ENCODE measurements around the gene VEGFA.

Gene VEGFA

DNA sequence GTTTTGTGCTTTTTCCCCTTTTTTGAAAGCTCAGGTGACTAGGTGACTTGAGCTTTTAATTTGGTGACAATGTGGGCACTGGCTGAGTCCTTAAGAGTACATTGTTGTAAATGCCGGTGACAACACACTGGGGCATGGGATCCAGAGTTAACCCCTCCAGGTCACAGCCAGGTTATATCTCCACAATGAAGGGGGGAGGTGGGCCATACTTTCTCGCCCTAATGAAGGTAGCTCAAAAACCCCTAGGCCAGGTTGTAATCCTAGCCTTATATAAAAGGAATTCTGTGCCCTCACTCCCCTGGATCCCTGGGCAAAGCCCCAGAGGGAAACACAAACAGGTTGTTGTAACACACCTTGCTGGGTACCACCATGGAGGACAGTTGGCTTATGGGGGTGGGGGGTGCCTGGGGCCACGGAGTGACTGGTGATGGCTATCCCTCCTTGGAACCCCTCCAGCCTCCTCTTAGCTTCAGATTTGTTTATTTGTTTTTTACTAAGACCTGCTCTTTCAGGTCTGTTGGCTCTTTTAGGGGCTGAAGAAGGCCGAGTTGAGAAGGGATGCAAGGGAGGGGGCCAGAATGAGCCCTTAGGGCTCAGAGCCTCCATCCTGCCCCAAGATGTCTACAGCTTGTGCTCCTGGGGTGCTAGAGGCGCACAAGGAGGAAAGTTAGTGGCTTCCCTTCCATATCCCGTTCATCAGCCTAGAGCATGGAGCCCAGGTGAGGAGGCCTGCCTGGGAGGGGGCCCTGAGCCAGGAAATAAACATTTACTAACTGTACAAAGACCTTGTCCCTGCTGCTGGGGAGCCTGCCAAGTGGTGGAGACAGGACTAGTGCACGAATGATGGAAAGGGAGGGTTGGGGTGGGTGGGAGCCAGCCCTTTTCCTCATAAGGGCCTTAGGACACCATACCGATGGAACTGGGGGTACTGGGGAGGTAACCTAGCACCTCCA lies 2.2 kb upstream of the VEGFA start:
- Histone ChIP-seq H3K79me2 (ENCODE audit: control insufficient read depth, insufficient read depth, low read length, unreplicated experiment) (peaks cover 28% of the 10 kb centered on the region), H3K27ac (ENCODE audit: low read depth, low read length) (peak overlapping the region; percentile 84), H3K36me3 (ENCODE audit: insufficient read depth, low read length) (peaks cover 8% of the 10 kb centered on the region; the same call in 1 of the 2 replicates), H3K27me3 (ENCODE audit: insufficient read depth, low read length) (no peaks in the 10 kb centered on the region), H2AFZ (ENCODE audit: low read length, unreplicated experiment) (no peak overlapping the region), H3K4me1 (ENCODE audit: control insufficient read depth, insufficient read depth, low read length, unreplicated experiment) (peaks cover 15% of the 10 kb centered on the region), H3K4me3 (ENCODE audit: low read depth, low read length) (no peak overlapping the region)

DNA sequence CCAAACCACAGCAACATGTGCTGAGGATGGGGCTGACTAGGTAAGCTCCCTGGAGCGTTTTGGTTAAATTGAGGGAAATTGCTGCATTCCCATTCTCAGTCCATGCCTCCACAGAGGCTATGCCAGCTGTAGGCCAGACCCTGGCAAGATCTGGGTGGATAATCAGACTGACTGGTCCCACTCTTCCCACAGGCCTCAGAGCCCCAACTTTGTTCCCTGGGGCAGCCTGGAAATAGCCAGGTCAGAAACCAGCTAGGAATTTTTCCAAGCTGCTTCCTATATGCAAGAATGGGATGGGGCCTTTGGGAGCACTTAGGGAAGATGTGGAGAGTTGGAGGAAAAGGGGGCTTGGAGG lies 1.5 kb upstream of the VEGFA start:
- Histone ChIP-seq H3K36me3 (ENCODE audit: insufficient read depth, low read length) (peaks cover 10% of the 10 kb centered on the region; the same call in 1 of the 2 replicates), H3K4me1 (ENCODE audit: control insufficient read depth, insufficient read depth, low read length, unreplicated experiment) (peaks cover 15% of the 10 kb centered on the region), H3K4me3 (ENCODE audit: low read depth, low read length) (no peak overlapping the region), H2AFZ (ENCODE audit: low read length, unreplicated experiment) (no peak overlapping the region), H3K27ac (ENCODE audit: low read depth, low read length) (peak overlapping the region; percentile 84), H3K27me3 (ENCODE audit: insufficient read depth, low read length) (no peaks in the 10 kb centered on the region), H3K79me2 (ENCODE audit: control insufficient read depth, insufficient read depth, low read length, unreplicated experiment) (peaks cover 35% of the 10 kb centered on the region)

DNA sequence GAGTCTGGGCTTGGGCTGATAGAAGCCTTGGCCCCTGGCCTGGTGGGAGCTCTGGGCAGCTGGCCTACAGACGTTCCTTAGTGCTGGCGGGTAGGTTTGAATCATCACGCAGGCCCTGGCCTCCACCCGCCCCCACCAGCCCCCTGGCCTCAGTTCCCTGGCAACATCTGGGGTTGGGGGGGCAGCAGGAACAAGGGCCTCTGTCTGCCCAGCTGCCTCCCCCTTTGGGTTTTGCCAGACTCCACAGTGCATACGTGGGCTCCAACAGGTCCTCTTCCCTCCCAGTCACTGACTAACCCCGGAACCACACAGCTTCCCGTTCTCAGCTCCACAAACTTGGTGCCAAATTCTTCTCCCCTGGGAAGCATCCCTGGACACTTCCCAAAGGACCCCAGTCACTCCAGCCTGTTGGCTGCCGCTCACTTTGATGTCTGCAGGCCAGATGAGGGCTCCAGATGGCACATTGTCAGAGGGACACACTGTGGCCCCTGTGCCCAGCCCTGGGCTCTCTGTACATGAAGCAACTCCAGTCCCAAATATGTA lies 957 bp upstream of the VEGFA start:
- H3K4me1 ChIP-seq (ENCODE audit: control insufficient read depth, insufficient read depth, low read length, unreplicated experiment), result peaks cover 19% of the 10 kb centered on the region
- no peaks in the 10 kb centered on the region for H3K27me3 ChIP-seq (ENCODE audit: insufficient read depth, low read length)
- no peak overlapping the region for H2AFZ ChIP-seq (ENCODE audit: low read length, unreplicated experiment)
- H3K27ac ChIP-seq (ENCODE audit: low read depth, low read length), result peak overlapping the region; percentile 84
- H3K4me3 ChIP-seq (ENCODE audit: low read depth, low read length), result peak overlapping the region; percentile 97
- H3K79me2 ChIP-seq (ENCODE audit: control insufficient read depth, insufficient read depth, low read length, unreplicated experiment), result peaks cover 41% of the 10 kb centered on the region
- peaks cover 10% of the 10 kb centered on the region; the same call in 1 of the 2 replicates for H3K36me3 ChIP-seq (ENCODE audit: insufficient read depth, low read length)

DNA sequence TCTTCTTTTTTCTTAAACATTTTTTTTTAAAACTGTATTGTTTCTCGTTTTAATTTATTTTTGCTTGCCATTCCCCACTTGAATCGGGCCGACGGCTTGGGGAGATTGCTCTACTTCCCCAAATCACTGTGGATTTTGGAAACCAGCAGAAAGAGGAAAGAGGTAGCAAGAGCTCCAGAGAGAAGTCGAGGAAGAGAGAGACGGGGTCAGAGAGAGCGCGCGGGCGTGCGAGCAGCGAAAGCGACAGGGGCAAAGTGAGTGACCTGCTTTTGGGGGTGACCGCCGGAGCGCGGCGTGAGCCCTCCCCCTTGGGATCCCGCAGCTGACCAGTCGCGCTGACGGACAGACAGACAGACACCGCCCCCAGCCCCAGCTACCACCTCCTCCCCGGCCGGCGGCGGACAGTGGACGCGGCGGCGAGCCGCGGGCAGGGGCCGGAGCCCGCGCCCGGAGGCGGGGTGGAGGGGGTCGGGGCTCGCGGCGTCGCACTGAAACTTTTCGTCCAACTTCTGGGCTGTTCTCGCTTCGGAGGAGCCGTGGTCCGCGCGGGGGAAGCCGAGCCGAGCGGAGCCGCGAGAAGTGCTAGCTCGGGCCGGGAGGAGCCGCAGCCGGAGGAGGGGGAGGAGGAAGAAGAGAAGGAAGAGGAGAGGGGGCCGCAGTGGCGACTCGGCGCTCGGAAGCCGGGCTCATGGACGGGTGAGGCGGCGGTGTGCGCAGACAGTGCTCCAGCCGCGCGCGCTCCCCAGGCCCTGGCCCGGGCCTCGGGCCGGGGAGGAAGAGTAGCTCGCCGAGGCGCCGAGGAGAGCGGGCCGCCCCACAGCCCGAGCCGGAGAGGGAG lies 580 bp downstream of the VEGFA start:
- H3K36me3 ChIP-seq (ENCODE audit: insufficient read depth, low read length), result peaks cover 10% of the 10 kb centered on the region; the same call in 1 of the 2 replicates
- peak overlapping the region; percentile 84 for H3K27ac ChIP-seq (ENCODE audit: low read depth, low read length)
- H3K27me3 ChIP-seq (ENCODE audit: insufficient read depth, low read length), result no peaks in the 10 kb centered on the region
- H3K4me1 ChIP-seq (ENCODE audit: control insufficient read depth, insufficient read depth, low read length, unreplicated experiment), result peaks cover 35% of the 10 kb centered on the region
- H3K79me2 ChIP-seq (ENCODE audit: control insufficient read depth, insufficient read depth, low read length, unreplicated experiment), result peaks cover 56% of the 10 kb centered on the region
- H3K4me3 ChIP-seq (ENCODE audit: low read depth, low read length), result peak overlapping the region; percentile 97
- no peak overlapping the region for H2AFZ ChIP-seq (ENCODE audit: low read length, unreplicated experiment)

DNA sequence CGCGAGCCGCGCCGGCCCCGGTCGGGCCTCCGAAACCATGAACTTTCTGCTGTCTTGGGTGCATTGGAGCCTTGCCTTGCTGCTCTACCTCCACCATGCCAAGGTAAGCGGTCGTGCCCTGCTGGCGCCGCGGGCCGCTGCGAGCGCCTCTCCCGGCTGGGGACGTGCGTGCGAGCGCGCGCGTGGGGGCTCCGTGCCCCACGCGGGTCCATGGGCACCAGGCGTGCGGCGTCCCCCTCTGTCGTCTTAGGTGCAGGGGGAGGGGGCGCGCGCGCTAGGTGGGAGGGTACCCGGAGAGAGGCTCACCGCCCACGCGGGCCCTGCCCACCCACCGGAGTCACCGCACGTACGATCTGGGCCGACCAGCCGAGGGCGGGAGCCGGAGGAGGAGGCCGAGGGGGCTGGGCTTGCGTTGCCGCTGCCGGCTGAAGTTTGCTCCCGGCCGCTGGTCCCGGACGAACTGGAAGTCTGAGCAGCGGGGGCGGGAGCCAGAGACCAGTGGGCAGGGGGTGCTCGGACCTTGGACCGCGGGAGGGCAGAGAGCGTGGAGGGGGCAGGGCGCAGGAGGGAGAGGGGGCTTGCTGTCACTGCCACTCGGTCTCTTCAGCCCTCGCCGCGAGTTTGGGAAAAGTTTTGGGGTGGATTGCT lies 1.3 kb downstream of the VEGFA start:
- Histone ChIP-seq H3K27me3 (ENCODE audit: insufficient read depth, low read length) (no peaks in the 10 kb centered on the region), H3K4me3 (ENCODE audit: low read depth, low read length) (peak overlapping the region; percentile 97), H3K79me2 (ENCODE audit: control insufficient read depth, insufficient read depth, low read length, unreplicated experiment) (peaks cover 63% of the 10 kb centered on the region), H3K4me1 (ENCODE audit: control insufficient read depth, insufficient read depth, low read length, unreplicated experiment) (peaks cover 38% of the 10 kb centered on the region), H3K36me3 (ENCODE audit: insufficient read depth, low read length) (peaks cover 12% of the 10 kb centered on the region; the same call in 1 of the 2 replicates), H2AFZ (ENCODE audit: low read length, unreplicated experiment) (no peak overlapping the region), H3K27ac (ENCODE audit: low read depth, low read length) (peak overlapping the region; percentile 84)

DNA sequence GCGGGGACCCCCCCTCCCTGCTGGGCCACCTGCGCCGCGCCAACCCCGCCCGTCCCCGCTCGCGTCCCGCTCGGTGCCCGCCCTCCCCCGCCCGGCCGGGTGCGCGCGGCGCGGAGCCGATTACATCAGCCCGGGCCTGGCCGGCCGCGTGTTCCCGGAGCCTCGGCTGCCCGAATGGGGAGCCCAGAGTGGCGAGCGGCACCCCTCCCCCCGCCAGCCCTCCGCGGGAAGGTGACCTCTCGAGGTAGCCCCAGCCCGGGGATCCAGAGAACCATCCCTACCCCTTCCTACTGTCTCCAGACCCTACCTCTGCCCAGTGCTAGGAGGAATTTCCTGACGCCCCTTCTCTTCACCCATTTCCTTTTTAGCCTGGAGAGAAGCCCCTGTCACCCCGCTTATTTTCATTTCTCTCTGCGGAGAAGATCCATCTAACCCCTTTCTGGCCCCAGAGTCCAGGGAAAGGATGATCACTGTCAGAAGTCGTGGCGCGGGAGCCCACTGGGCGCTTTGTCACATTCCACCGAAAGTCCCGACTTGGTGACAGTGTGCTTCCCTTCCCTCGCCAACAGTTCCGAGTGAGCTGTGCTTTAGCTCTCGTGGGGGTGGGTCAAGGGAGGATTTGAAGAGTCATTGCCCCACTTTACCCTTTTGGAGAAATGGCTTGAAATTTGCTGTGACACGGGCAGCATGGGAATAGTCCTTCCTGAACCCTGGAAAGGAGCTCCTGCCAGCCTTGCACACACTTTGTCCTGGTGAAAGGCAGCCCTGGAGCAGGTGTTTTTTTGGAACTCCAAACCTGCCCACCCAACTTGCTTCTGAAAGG lies 2.1 kb downstream of the VEGFA start:
- peaks cover 71% of the 10 kb centered on the region for H3K79me2 ChIP-seq (ENCODE audit: control insufficient read depth, insufficient read depth, low read length, unreplicated experiment)
- H3K4me3 ChIP-seq (ENCODE audit: low read depth, low read length), result peak overlapping the region; percentile 97
- peak overlapping the region; percentile 84 for H3K27ac ChIP-seq (ENCODE audit: low read depth, low read length)
- peaks cover 18% of the 10 kb centered on the region; the same call in 1 of the 2 replicates for H3K36me3 ChIP-seq (ENCODE audit: insufficient read depth, low read length)
- H2AFZ ChIP-seq (ENCODE audit: low read length, unreplicated experiment), result peak overlapping the region; percentile 43
- H3K27me3 ChIP-seq (ENCODE audit: insufficient read depth, low read length), result no peaks in the 10 kb centered on the region
- H3K4me1 ChIP-seq (ENCODE audit: control insufficient read depth, insufficient read depth, low read length, unreplicated experiment), result peaks cover 38% of the 10 kb centered on the region

DNA sequence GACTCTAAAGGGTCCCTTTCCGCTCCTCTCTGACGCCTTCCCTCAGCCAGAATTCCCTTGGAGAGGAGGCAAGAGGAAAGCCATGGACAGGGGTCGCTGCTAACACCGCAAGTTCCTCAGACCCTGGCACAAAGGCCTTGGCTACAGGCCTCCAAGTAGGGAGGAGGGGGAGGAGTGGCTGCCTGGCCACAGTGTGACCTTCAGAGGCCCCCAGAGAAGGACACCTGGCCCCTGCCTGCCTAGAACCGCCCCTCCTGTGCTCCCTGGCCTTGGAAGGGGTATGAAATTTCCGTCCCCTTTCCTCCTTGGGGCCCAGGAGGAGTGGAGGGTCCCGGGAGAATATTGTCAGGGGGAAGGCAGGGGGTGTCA lies 2.7 kb downstream of the VEGFA start:
- Histone ChIP-seq H3K27ac (ENCODE audit: low read depth, low read length) (peak overlapping the region; percentile 84), H3K4me1 (ENCODE audit: control insufficient read depth, insufficient read depth, low read length, unreplicated experiment) (peaks cover 38% of the 10 kb centered on the region), H2AFZ (ENCODE audit: low read length, unreplicated experiment) (no peak overlapping the region), H3K4me3 (ENCODE audit: low read depth, low read length) (peak overlapping the region; percentile 97), H3K36me3 (ENCODE audit: insufficient read depth, low read length) (peaks cover 21% of the 10 kb centered on the region; the same call in 1 of the 2 replicates), H3K79me2 (ENCODE audit: control insufficient read depth, insufficient read depth, low read length, unreplicated experiment) (peaks cover 77% of the 10 kb centered on the region), H3K27me3 (ENCODE audit: insufficient read depth, low read length) (no peaks in the 10 kb centered on the region)

DNA sequence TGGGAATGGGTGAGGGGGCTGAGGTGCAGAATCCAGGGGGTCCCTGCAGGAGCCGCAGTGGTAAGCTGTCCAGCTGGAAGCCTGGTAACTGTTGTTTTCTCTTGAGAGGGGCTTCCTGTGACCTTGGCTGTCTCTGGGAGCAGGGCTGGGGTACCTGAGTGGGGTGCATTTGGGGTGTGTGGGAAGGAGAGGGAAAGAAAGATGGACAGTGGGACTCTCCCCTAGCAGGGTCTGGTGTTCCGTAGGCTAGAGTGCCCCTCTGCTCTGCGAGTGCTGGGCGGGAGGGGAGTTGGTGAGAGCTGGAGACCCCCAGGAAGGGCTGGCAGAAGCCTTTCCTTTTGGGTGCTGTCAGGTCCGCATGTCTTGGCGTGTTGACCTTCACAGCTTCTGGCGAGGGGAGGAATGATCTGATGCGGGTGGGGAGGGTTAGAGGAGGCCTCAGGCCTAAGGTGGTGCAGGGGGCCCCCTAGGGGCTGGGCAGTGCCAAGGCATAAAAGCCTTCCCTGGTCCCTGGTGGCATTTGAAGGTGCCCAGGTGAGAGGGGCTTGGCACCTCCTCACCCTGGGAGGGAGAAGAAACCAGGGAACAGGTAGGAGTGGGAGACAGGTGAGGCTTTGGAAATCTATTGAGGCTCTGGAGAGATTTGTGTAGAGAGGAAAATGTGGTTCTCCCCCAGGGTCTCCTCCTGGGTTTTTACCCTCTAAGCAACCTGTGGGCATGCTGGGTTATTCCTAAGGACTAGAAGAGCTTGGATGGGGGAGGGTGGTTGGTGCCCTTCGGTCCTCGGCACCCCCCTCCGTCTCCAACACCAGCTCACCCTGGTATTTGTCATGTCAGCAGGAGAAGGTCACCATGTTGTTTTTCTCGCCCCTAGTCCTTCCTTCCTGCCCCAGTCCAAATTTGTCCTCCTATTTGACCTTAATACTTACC lies 3.3 kb downstream of the VEGFA start:
- Histone ChIP-seq H3K27me3 (ENCODE audit: insufficient read depth, low read length) (no peaks in the 10 kb centered on the region), H3K36me3 (ENCODE audit: insufficient read depth, low read length) (peaks cover 25% of the 10 kb centered on the region; the same call in 1 of the 2 replicates), H3K79me2 (ENCODE audit: control insufficient read depth, insufficient read depth, low read length, unreplicated experiment) (peaks cover 83% of the 10 kb centered on the region), H3K4me1 (ENCODE audit: control insufficient read depth, insufficient read depth, low read length, unreplicated experiment) (peaks cover 34% of the 10 kb centered on the region), H3K27ac (ENCODE audit: low read depth, low read length) (peak overlapping the region; percentile 84), H2AFZ (ENCODE audit: low read length, unreplicated experiment) (no peak overlapping the region), H3K4me3 (ENCODE audit: low read depth, low read length) (peak overlapping the region; percentile 97)

Data from ACC112 (cell line).